SK-N-SH treated with all-trans-retinoic acid at 6 μM for 48 hours (cell line): ENCODE measurements around the gene SPEN.

Experiments
- ARNTL ChIP-seq: fragments of 450-650 bp; formaldehyde crosslinking; IDR thresholded peaks from 2 replicates; pipeline ENCODE4 v1.5.0; 2020; ENCODE audit warnings: low read depth, mild to moderate bottlenecking, moderate library complexity, borderline replicate concordance
- TF ChIP-seq, protein P1 (sequence below): fragments of 250-450 bp; sonication (Bioruptor Pico); IDR thresholded peaks from 2 replicates; pipeline ENCODE4 v1.8.0; 2021; ENCODE audit warnings: low read depth, mild to moderate bottlenecking, moderate library complexity, borderline replicate concordance
- TF ChIP-seq, protein P2 (sequence below): fragments of 250-450 bp; sonication (Bioruptor Pico); IDR thresholded peaks from 2 replicates; pipeline ENCODE4 v1.8.0; 2020; ENCODE audit warnings: mild to moderate bottlenecking, moderate library complexity, borderline replicate concordance
- TF ChIP-seq, protein P3 (sequence below): fragments of 250-450 bp; sonication (Bioruptor Pico); IDR thresholded peaks from 2 replicates; pipeline ENCODE4 v1.5.1; 2020; ENCODE audit warnings: low read depth, mild to moderate bottlenecking, moderate library complexity

DNA sequence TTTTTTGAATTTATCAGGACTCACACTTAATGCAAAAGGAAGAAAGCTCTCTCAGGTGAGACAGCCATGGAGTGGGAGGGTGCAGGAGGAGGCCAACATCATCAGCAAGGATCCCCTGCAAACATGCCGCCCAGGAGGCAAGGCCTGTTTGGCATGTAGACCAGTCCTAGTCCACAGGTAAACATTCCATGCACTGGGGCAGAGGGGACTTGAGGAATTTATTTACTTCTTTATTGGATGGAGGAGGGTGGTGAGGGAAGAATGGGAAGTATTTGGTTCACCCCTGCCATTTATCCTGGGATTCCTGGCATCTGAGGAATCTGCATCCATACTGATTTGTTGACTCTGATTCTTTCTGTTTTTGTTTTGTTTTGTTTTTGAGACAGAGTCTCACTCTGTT lies 38.6 kb upstream of the SPEN start:
- TF ChIP-seq ARNTL: no peak
- TF ChIP-seq, protein P1, sequence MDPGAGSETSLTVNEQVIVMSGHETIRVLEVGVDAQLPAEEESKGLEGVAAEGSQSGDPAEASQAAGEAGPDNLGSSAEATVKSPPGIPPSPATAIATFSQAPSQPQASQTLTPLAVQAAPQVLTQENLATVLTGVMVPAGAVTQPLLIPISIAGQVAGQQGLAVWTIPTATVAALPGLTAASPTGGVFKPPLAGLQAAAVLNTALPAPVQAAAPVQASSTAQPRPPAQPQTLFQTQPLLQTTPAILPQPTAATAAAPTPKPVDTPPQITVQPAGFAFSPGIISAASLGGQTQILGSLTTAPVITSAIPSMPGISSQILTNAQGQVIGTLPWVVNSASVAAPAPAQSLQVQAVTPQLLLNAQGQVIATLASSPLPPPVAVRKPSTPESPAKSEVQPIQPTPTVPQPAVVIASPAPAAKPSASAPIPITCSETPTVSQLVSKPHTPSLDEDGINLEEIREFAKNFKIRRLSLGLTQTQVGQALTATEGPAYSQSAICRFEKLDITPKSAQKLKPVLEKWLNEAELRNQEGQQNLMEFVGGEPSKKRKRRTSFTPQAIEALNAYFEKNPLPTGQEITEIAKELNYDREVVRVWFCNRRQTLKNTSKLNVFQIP (CRISPR knock-in tag): no peak
- TF ChIP-seq, protein P2, sequence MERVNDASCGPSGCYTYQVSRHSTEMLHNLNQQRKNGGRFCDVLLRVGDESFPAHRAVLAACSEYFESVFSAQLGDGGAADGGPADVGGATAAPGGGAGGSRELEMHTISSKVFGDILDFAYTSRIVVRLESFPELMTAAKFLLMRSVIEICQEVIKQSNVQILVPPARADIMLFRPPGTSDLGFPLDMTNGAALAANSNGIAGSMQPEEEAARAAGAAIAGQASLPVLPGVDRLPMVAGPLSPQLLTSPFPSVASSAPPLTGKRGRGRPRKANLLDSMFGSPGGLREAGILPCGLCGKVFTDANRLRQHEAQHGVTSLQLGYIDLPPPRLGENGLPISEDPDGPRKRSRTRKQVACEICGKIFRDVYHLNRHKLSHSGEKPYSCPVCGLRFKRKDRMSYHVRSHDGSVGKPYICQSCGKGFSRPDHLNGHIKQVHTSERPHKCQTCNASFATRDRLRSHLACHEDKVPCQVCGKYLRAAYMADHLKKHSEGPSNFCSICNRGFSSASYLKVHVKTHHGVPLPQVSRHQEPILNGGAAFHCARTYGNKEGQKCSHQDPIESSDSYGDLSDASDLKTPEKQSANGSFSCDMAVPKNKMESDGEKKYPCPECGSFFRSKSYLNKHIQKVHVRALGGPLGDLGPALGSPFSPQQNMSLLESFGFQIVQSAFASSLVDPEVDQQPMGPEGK (CRISPR knock-in tag): no peak
- TF ChIP-seq, protein P3, sequence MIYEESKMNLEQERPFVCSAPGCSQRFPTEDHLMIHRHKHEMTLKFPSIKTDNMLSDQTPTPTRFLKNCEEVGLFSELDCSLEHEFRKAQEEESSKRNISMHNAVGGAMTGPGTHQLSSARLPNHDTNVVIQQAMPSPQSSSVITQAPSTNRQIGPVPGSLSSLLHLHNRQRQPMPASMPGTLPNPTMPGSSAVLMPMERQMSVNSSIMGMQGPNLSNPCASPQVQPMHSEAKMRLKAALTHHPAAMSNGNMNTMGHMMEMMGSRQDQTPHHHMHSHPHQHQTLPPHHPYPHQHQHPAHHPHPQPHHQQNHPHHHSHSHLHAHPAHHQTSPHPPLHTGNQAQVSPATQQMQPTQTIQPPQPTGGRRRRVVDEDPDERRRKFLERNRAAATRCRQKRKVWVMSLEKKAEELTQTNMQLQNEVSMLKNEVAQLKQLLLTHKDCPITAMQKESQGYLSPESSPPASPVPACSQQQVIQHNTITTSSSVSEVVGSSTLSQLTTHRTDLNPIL (CRISPR knock-in tag): no peak
